Loucy (cell line): ENCODE measurements around the gene CYP1A1.

Experiments
- EZH2phosphoT487 ChIP-seq: fragments of 200-600 bp; IDR thresholded peaks from 2 replicates; pipeline ENCODE4 v1.6.1; 2018; ENCODE audit warnings: antibody characterized with exemption, mild to moderate bottlenecking, moderate library complexity, borderline replicate concordance
- TF ChIP-seq, protein P1 (sequence below): fragments of 200-600 bp; sonication (generic); conservative IDR thresholded peaks from 2 replicates; pipeline ENCODE4 v1.5.1; 2014; ENCODE audit warnings: mild to moderate bottlenecking, antibody characterized with exemption, low read length

DNA sequence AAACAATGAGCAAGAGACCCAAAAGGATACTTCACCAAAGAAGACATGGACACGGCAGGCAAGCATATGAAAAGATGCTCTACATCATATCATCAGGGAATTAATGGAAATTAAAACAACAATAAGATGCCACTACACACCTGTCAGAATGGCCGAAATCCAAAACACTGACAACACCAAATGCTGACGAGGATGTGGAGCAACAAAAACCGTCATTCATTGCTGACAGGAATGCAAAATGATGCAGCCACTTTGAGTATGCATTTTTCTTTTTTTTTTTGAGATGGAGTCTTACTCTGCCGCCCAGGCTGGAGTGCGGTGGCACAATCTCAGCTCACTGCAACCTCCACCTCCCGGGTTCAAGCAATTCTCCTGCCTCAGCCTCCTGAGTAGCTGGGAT, 48.5 kb downstream of the CYP1A1 start:
- TF ChIP-seq, protein P1, sequence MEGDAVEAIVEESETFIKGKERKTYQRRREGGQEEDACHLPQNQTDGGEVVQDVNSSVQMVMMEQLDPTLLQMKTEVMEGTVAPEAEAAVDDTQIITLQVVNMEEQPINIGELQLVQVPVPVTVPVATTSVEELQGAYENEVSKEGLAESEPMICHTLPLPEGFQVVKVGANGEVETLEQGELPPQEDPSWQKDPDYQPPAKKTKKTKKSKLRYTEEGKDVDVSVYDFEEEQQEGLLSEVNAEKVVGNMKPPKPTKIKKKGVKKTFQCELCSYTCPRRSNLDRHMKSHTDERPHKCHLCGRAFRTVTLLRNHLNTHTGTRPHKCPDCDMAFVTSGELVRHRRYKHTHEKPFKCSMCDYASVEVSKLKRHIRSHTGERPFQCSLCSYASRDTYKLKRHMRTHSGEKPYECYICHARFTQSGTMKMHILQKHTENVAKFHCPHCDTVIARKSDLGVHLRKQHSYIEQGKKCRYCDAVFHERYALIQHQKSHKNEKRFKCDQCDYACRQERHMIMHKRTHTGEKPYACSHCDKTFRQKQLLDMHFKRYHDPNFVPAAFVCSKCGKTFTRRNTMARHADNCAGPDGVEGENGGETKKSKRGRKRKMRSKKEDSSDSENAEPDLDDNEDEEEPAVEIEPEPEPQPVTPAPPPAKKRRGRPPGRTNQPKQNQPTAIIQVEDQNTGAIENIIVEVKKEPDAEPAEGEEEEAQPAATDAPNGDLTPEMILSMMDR, result no peak
- TF ChIP-seq EZH2phosphoT487, result no peak
